GM10847 (cell line): ENCODE results near the gene TENT4B.

Source experiments
- POLR2A ChIP-seq: IDR thresholded peaks from 2 replicates; pipeline ENCODE4 v1.6.1; 2011; ENCODE audit not compliant: insufficient read length; ENCODE audit errors: extremely low read depth

The TENT4B gene

GRCh38 chr16:50152807-50153595, at the start of gene TENT4B:
Gene TENT4B, plus strand, starts transcription at chr16:50153306. Its CDS starts 316 bp downstream, at chr16:50153622.
- TF ChIP-seq POLR2A: peak; percentile 91

GRCh38 chr16:50103764-50104163, 49.3 kb upstream of the TENT4B start:
- TF ChIP-seq POLR2A: no peak

GRCh38 chr16:50114357-50115129, 38.6 kb upstream of the TENT4B start:
- no peak for TF ChIP-seq POLR2A

GRCh38 chr16:50120711-50121110, 32.4 kb upstream of the TENT4B start:
- TF ChIP-seq POLR2A: no peak

- TF ChIP-seq POLR2A: no peak
Measured at GRCh38 chr16:50121278-50121677, 31.8 kb upstream of the TENT4B start.

GRCh38 chr16:50121721-50122445, 31.2 kb upstream of the TENT4B start:
- TF ChIP-seq POLR2A: no peak

GRCh38 chr16:50123417-50123816, 29.7 kb upstream of the TENT4B start:
- TF ChIP-seq POLR2A: no peak

- TF ChIP-seq POLR2A: no peak
Measured at GRCh38 chr16:50124769-50125168, 28.3 kb upstream of the TENT4B start.

GRCh38 chr16:50126183-50126582, 26.9 kb upstream of the TENT4B start:
- no peak for TF ChIP-seq POLR2A

- no peak for TF ChIP-seq POLR2A
Measured at GRCh38 chr16:50133214-50133613, 19.9 kb upstream of the TENT4B start.

- no peak for TF ChIP-seq POLR2A
Measured at GRCh38 chr16:50136399-50136798, 16.7 kb upstream of the TENT4B start.

- TF ChIP-seq POLR2A: no peak
Measured at GRCh38 chr16:50137268-50137667, 15.8 kb upstream of the TENT4B start.

GRCh38 chr16:50139580-50139979, 13.5 kb upstream of the TENT4B start:
- no peak for TF ChIP-seq POLR2A

- TF ChIP-seq POLR2A: no peak
Measured at GRCh38 chr16:50144211-50144610, 8.9 kb upstream of the TENT4B start.
